ENCODE results near the gene ACTR10.

The ACTR10 gene

DNA sequence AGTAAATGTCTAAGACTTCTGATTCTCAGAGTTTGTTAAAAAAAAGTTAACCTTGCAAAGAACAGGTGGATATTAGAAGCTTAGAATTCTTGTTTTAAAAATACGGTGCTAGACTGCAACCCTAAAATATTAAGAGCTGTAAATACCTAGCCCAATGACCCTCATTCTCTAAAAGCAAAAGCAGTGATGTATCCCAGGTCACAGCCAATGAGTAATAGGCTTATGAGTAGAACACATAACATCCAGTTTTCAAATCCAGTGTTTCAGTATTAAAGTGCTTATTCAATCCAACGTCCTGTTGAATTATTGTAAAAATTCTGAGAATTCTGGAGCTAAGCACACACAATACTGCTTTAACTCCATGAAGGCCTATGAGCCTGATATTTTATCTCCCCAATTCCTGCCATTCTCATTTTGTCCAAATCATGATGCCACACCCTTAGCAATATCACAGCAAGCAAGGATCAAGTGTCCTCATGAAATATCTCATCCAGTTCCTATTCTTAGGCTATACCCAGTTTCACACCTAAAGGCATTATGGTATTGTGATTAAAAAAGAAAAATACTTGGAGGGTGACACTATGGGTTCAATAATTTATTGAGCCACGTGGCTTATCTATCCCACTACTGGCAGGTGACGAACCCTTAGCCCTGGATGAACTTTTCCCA lies 83.1 kb downstream of the ACTR10 start:
- FAIRE-seq, result no peak

DNA sequence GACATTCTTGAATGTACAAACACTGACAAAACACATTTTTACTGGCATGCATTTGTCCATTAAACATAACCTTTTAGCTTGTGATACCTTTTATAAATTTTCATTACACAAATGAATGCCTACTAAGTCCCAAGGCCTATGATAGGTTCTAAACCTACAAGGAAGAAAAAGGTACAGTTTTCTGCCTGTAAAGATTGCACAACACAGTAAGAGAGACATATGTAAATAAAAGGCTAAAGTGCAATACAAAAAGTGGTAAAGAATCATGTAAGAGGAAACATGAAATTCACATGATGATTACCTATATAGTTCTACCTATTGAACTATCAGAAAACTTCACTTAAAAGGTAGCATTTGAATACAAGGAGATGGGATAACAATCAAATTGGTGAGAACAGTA lies 83.8 kb downstream of the ACTR10 start:
- no peak for FAIRE-seq

DNA sequence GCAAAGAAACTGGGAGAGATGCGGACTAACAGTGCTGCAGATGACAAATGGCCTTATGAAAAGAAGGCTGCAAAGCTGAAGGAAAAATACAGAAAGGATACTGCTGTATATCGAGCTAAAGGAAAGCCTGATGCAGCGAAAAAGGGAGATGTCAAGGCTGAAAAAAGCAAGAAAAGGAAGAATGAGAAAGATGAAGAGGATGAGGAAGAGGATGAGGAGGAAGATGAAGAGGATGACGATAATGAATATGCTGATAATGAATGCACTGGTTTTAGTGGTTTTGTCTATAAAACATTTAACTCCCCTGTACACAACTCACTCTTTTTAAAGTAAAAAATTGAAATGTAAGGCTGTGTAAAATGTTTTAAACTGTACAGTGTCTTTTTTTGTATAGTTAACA lies 85.2 kb downstream of the ACTR10 start:
- no peak for FAIRE-seq

Measured in TTC549 (cell line).